Measurements from ENCODE around the gene LINGO1. TPM values are rescaled to one million over a fixed set of nuclear protein-coding genes. Genes with fewer than 3 reads are reported as not detected.

The LINGO1 gene
- total and polyA plus RNA-seq, 9 of the 15 experiments (the other 6 are each of a cell fraction or from before 2014, with no cell fraction given): 0.07 to 15.3 (median 2.1) TPM

- WGBS (ENCODE audit: insufficient coverage, low coverage, missing lambda C conversion rate): 61% methylated on average over 3 of the region's 3 CpGs
- H2AFZ ChIP-seq (ENCODE audit: low read depth, low read length): no peak overlapping the region
- no peak overlapping the region for H3K27ac ChIP-seq (ENCODE audit: extremely low read depth, low read depth, low read length)
- DNase-seq (ENCODE audit: extremely low read depth in 1 of 4, low spot score in 3 of 4) (no peak), FAIRE-seq (peak; percentile 51), ATAC-seq (no peak)
- peaks cover 48 to 64% of the 10 kb centered on the region in 2 experiments for H3K4me1 ChIP-seq (replicated peaks in 1 of 2; ENCODE audit: control insufficient read depth in 2 of 2, insufficient read depth in 2 of 2, low read length in 2 of 2)
- peaks cover 3% of the 10 kb centered on the region for H3K9me1 ChIP-seq (ENCODE audit: control insufficient read depth, insufficient read depth, low read length)
- CTCF ChIA-PET (ENCODE audit: low intra/inter-chr PET ratio): interaction anchor here (0.7 kb wide), 1 partner anchor 247 kb away, joined by 3 read pairs; no protein-coding TSS in a partner anchor
- BruUV-seq (replicated peaks): no TSS peak
- POLR2A ChIA-PET: interaction anchor here (0.6 kb wide), 1 partner anchor 31 kb away, joined by 3 read pairs; no protein-coding TSS in a partner anchor
- H3K36me3 ChIP-seq (ENCODE audit: control insufficient read depth, insufficient read depth, low read length): no peaks in the 10 kb centered on the region; the same call in 2 of the 3 replicates
- intact Hi-C loops (cut with micrococcal nuclease) (no loop called here), in situ Hi-C loops (cut with MboI) (no loop called here)
- H3K27me3 ChIP-seq (ENCODE audit: control insufficient read depth in 2 of 2, insufficient read depth in 2 of 2, low read length in 2 of 2): no peaks in the 10 kb centered on the region
- no peaks in the 10 kb centered on the region for H4K20me1 ChIP-seq (replicated peaks; ENCODE audit: control insufficient read depth, insufficient read depth, low read length)
- TF ChIP-seq SMARCE1 (IDR thresholded peaks at IDR 0.05) (no peak), NFIC (IDR thresholded peaks at IDR 0.05) (peak; percentile 85)
- H3K9ac ChIP-seq (ENCODE audit: insufficient read depth in 1 of 2, low read depth in 2 of 2, low read length in 2 of 2): peak overlapping the region in 1 of 2 experiments; percentile 66; a peak in 1 of 4 replicates
- no peaks in the 10 kb centered on the region for H3K9me3 ChIP-seq (replicated peaks; ENCODE audit: control insufficient read depth, insufficient read depth, low read depth, low read length)
- no peak overlapping the region for H3K4me3 ChIP-seq
- H3K4me2 ChIP-seq (ENCODE audit: insufficient read depth, low read length): no peak overlapping the region
- H3K79me2 ChIP-seq (ENCODE audit: control insufficient read depth, insufficient read depth, low read length): peaks cover 35% of the 10 kb centered on the region; the same call in 2 of the 3 replicates
These were observed 7.3 kb downstream of the LINGO1 start for GRCh38 chr15:77625376-77625775.

DNA sequence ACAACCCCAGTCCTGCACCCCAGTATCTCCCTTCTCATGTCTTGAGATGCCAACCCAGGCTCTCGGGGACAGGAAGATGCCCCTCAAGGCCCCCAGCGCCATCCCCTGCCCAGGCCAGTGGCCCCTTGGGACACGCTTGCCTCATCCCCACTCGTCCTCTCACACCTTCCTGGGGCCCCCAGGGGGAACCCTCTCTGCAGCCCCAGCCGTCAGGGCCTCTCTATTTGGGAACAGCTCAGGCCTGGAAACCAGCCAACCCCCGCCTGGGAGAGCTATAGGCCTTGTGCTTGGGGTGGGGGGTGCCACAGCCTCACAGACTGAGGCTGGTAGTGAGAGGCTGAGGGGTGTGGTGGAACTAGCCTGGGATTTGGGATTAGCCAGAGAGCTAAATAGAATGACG lies 7.8 kb downstream of the LINGO1 start:
- Histone ChIP-seq H3K27me3 (ENCODE audit: control insufficient read depth in 2 of 2, insufficient read depth in 2 of 2, low read length in 2 of 2) (no peaks in the 10 kb centered on the region), H3K79me2 (ENCODE audit: control insufficient read depth, insufficient read depth, low read length) (peaks cover 32% of the 10 kb centered on the region; the same call in 2 of the 3 replicates), H2AFZ (ENCODE audit: low read depth, low read length) (no peak overlapping the region), H4K20me1 (replicated peaks; ENCODE audit: control insufficient read depth, insufficient read depth, low read length) (no peaks in the 10 kb centered on the region), H3K9me1 (ENCODE audit: control insufficient read depth, insufficient read depth, low read length) (peaks cover 3% of the 10 kb centered on the region), H3K4me3 (no peak overlapping the region), H3K9me3 (replicated peaks; ENCODE audit: control insufficient read depth, insufficient read depth, low read depth, low read length) (no peaks in the 10 kb centered on the region), H3K4me2 (ENCODE audit: insufficient read depth, low read length) (no peak overlapping the region), H3K4me1 (replicated peaks in 1 of 2; ENCODE audit: control insufficient read depth in 2 of 2, insufficient read depth in 2 of 2, low read length in 2 of 2) (peaks cover 49 to 64% of the 10 kb centered on the region in 2 experiments), H3K27ac (ENCODE audit: extremely low read depth, low read depth, low read length) (no peak overlapping the region), H3K9ac (ENCODE audit: insufficient read depth in 1 of 2, low read depth in 2 of 2, low read length in 2 of 2) (peak overlapping the region in 1 of 2 experiments; percentile 69; a peak in 1 of 4 replicates), H3K36me3 (ENCODE audit: control insufficient read depth, insufficient read depth, low read length) (no peaks in the 10 kb centered on the region; the same call in 2 of the 3 replicates)
- ATAC-seq: no peak
- WGBS (ENCODE audit: insufficient coverage, low coverage, missing lambda C conversion rate): 49% methylated on average over 7 of the region's 7 CpGs
- TF ChIP-seq NFIC (IDR thresholded peaks at IDR 0.05) (peak; percentile 9; the same call in 1 of the 2 replicates), PML (IDR thresholded peaks at IDR 0.05; ENCODE audit: low read length) (no peak)
- DNase-seq (ENCODE audit: extremely low read depth in 1 of 4, low spot score in 3 of 4): peak in 3 of 4 experiments; percentile 51 to 61 (median 56)
- BruUV-seq (replicated peaks): no TSS peak
- intact Hi-C loops (cut with micrococcal nuclease): no loop called here
- no peak for FAIRE-seq
- in situ Hi-C loops (cut with MboI): no loop called here
- ChIA-PET CTCF (ENCODE audit: low intra/inter-chr PET ratio) (no interaction called here), POLR2A (interaction anchor here (0.6 kb wide), 1 partner anchor 31 kb away, joined by 3 read pairs; no protein-coding TSS in a partner anchor)
